HG02678 (cell line): ENCODE results near the gene STPG4.
"Not testable (repeated sequence)": the region's sequence is repeated elsewhere in the genome, so short reads cannot be mapped to it uniquely, and the experiment has no call there.

Experiments used
- ATAC-seq: cut with Tn5 transposase; IDR thresholded peaks from one replicate; pipeline ENCODE4 v1.9.1; 2021; ENCODE audit warnings: mild to moderate bottlenecking, moderate library complexity; ENCODE audit not compliant: unreplicated experiment

STPG4 gene

DNA sequence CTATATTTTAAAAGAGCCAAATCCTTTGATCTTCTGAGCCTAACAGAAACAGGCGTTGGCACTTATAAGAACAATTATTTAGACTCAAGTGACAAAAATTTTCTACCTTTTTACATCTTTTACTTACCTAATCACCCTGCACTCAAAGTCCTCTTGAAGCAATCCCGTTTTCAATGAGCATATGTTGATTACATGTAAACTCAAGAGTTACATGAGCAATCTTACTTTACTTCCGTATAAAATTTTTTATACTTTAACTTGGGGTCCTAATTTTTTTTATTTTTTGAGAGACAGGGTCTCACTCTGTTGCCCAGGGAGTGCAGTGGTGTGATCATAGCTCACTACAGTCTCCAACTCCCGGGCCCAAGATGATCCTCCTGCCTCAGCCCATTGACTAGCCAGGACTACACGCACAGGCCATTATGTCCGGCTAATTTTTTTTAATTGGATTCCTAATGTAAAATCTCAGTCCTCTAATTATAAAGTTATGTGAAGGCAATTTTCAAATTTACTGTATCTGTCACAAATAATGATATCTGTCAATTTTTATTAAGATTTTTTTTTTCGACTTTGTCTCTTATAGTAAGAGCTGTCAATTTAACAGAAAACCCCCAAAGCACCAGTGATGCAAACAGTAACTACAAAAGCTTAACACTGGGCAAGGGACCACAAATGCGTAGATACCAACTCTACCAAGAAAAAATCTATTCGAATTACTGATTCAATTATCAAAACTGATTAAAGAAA is 19.1 kb upstream of the STPG4 start:
- no peak for ATAC-seq

DNA sequence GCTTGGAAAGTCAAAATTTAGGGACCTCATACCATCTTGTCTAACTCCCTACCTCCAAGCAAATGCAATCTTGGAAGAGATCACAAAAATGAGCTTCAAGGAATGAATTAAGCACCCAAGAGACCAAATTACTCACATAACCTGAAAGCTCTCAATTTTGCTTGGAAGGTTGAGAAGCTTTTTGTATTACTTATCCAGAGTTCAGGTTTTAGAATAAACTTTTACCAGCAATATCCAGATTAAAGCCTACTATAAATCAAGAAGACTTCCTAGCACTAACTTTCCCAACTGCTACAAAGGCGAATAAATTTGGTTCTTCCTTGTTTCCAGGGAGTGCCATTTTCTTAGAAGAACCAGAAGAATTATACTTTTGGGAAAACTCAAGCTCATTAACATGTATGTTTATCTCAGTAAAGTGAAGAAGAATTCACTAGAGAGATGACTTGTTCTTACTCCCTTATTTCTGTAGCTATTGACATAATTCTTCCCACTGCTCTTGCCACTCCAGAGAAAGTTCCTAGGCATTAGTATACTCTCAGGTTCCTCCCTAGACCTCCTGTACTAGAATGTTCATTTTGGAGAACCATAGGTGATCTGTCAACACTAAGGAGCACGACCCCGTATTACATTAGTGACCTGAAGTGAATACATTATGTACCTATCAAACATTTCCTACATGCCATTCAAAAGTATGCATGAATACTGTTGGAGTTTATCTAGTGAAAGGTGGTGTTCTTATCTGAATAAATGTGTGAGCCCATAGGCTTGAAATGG is 18.0 kb upstream of the STPG4 start:
- ATAC-seq: no peak

DNA sequence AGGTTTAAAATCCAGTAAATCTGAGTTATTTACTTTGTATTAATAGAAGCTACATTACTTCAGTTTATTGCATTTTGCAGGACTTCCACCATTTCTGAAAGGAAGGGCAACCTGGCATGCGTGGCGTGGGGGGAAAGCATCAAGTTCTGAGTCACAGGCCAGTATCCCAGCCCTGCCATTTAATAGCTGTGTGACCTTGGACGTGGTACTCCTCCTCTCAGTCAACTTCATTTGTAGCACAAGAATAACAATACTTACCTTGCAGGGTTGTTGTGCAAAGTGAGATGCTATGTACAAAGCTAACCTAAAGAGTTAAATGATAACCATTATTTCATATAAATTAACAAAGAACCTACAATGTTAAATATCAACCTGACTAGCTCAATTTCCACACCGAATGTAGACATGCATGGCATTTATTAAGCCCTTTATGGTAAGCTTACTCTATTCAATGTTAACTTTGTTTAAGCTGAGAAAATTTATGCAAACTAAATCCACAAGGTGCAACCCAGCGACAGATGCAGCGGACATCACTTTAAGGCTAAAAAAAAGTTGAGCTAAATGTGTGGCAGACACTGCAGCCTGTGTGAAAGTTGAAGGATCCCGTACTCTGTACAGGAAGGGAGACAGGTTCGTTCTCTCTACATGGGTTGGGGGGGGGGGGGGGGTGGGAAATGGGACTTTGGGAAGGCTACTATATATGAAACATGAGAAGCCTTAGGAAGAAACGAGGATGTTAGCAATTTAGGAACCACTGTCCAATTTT is 17.2 kb upstream of the STPG4 start:
- ATAC-seq: no peak

DNA sequence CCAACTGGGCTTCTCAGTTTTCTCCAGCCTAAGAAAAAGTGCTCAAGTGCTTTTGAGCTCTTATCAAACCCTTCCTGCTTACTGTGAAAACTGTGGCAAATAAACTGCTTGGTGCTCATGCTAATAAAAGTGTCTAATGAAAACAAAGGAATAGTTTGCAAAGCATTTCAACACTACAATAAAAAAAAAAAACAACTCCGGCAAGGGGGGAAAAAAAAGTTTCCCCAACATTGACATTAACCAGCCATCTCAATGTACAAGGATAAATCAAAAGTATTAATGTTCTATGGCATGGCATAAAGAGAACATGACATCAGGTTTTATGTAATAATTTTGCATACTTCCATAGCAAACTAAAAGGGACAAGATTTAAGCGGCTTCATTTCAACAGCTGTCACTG is 14.7 kb upstream of the STPG4 start:
- no peak for ATAC-seq

DNA sequence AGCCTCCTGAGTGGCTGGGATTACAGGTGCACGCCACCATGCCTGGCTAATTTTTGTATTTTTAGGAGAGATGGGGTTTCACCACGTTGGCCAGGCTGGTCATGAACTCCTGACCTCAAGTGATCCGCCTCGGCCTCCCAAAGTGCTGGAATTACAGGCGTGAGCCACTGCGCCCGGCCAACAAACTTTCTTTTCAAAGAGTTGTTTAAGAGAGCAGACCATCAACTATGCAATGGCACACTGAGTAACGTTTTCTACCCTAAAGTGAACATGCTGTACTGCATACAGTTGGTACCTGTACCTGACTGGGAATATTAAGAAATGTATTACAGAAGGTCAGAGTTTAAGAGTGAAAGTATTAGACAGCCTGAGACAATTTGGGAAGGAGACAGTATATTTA is 13.8 kb upstream of the STPG4 start:
- not testable (repeated sequence) for ATAC-seq

DNA sequence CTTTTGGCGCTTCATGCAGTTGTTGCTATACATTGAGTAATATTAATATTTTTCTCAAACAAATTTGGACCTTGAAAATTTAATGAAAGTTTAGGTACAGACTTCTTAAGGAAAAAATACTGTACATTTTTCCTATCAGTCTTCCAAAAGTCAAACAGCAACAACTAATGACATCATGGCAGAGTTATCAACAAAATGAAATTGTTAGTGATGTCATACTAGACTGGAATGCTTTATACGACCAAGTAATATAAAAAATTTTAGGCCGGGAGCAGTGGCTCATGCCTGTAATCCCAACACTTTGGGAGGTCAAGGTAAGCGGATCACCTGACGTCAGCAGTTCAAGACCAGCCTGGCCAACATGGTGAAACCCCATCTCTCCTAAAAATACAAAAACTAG is 12.0 kb upstream of the STPG4 start:
- ATAC-seq: no peak

DNA sequence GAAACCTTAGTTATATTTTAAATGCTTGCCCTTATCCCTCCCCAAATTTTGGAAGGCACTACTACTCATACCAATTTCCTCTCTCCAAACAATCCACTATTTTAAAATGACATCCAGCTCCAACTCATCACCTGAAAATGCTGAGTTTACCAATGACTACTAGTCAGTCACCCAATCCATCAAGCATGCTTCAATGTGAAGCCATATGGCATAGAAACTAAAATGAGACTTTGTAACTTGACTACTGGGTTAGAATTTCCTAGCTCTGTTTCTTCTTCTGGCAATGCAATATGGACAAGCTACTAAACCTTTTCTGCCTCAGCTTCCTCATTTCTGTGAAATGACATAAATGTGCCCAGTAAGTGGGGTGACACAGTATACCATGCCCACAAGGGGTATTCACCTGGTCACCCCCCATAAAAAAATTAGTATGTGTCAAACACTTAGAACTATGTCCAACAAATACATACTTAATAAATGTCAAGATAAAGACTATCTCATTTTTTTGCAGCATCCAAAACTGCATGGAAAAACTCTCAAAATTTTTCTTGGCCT is 10.0 kb upstream of the STPG4 start:
- no peak for ATAC-seq

DNA sequence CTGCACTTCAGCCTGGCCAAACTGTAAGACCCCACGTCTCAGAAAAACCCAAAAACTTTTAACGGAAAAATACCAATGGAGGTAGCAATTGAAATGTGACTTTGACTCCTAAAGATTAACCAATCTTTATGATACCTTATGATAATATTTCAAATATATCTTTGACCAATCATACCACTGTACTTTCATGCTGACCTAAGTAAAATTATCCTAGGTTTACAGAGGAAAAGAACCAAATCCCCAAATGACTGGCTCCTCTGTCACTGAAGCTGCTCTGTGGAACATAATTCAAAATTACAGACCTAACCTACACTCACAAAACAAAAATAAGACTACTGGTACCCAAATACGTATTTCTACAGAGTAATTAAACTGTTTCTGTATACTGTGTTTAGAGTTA is 7.7 kb upstream of the STPG4 start:
- ATAC-seq: no peak

DNA sequence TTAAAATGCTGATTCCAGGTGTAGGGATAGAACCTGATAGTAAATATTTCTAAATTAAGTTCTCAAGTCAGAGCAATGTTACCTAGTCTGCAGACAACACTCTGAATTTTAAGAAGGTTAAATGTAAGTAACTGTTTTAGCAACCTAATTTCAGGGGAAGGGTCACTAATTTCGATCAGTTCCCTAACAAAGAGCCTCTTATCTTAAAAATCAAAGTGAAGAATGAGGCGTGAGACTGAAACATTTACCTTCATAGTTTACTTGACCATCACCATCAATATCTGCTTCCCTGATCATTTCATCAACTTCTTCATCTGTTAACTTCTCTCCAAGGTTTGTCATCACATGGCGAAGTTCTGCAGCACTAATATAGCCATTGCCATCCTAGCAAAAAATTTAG is 6.4 kb upstream of the STPG4 start:
- ATAC-seq: no peak

DNA sequence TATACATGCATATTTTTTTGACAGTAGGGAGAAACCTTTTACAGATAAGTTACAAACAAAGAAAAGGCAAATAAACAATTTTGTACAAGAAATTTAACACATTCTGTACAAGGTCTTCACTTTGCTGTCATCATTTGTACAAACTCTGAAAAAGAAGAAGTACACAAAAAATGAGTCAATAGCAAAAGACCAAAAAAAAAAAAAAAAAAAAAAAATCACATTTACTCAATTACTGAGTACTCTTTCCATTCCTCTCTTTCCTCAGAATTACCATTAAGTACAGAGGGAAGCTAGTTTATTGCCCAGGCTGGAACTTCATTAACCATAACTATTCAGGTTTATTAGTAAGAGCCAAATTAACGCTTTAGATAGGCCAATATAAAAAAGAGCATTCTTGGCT is 5.6 kb upstream of the STPG4 start:
- no peak for ATAC-seq

DNA sequence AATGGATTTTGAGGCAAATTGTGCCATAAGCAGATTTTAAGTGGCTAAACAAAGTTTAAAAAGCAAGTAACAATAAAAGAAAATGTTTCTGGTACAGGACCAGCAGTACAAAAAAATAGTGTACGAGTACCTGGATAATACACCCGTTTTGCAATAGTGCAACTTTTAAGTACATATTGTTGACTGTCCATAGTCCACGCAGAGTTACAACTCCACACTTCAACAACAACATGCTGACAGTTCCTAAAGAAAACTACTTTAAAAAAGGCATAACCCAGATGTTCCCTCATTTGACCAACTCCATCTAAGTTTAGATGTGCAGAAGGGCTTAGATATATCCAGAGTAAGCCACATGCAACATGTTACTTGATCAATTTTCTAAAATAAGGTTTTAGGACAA is 5.1 kb upstream of the STPG4 start:
- no peak for ATAC-seq

DNA sequence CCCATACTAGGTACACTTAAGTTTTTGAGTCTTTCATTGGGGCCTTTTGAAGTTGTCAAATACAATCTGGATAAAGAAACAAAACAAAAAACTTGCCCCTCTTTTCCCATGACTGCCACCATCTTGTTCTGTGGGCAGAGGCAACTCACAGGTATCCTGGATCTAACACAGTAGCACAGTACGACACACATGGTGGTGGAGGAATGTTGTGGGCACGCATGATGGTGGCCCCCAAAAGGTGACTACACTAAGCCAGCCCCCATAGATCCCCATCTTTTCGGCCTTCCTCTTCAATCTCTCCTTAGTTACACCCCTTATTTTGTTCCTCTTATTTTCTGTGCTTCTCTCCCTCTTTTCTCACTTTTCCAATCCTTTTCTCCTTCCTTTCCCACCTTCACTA is 4.5 kb upstream of the STPG4 start:
- ATAC-seq: no peak

DNA sequence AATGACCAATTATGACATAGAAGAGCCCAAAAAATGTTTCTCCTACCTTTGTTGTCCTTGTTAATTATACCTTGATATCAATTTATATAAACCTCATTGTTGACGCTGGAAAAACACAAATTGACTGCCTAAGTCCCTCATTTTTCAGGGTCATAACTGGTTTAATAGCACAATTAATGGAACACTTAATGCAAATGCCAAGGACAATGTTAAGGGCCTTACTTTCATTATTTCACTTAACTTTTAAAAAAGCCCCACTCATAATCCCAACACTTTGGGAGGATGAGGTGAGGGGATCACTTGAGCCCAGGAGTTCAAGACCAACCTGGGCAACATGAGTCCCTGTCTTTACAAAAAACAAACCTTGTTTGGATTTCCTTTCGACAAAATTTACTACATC is 3.5 kb upstream of the STPG4 start:
- no peak for ATAC-seq

DNA sequence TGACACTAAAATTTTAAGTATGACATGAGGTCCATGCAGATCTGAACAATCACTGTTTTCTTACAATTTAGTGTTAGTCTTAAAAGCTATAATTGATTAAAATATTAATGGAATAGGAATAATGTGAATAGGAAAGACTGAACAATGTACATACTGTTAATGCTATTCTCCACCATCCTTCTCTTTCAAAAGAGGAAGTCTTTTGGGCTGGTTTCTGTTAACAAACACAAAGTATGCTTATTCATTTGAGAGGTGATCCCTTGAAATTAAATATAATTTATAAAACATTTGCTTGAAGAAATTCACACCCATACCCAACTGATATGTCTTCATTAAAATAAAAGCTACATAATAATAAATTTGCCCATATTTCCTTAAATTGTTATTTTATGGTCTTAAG is 2.3 kb downstream of the STPG4 start:
- ATAC-seq: no peak

DNA sequence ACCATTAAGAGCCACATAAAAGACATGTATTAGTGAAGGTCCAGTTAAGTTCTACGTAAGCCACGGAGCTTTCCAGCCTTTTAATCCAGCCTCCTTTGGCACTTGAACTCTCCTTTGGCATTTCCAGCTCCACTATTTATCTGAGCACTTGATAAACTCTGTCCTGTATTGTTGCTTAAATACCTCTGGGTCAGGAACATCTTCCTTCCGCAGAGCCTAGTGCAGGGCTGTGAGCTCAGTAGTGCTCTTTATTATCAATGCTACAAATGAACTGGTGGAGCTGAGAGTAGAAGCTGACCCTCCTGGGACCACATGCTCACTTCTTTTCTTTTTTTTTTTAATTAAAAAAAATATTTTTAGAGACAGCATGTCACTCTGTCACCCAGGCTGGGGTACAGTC is 4.9 kb downstream of the STPG4 start:
- no peak for ATAC-seq

DNA sequence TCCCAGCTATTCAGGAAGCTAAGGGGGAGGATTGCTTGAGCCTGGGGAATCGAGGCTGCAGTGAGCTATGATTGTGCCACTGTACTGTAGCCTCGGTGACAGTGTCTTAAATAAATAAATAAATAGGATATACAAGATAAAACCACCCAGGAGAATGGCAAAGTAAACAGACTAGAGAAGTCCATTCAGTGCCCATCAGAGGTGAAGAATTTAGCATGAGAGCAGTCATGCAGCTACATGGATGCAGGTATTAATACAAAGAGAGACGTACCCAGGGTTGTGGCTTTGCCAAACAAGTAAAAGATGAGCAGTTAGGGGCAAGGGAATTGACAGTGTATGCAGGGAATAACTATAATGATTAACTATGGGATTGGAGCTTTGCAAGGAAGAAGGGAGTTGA is 8.1 kb downstream of the STPG4 start:
- ATAC-seq: no peak

DNA sequence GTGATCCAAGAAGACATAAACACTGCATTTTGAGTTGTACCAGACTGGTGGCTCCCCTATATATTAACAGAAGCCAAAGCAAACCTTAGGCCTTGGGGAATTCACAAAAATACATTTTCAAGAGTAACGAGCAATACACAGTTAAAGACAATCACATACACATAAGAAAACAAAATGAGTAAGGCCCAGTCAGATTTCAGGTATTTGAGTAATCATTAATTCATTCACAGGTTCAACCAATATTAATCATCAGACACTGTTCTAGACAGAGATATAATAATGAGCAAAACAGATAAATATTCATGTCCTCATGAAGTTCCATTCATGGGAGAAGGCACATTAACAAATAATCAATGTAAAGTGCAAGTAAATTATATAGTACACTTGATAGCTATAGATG is 9.6 kb downstream of the STPG4 start:
- no peak for ATAC-seq

DNA sequence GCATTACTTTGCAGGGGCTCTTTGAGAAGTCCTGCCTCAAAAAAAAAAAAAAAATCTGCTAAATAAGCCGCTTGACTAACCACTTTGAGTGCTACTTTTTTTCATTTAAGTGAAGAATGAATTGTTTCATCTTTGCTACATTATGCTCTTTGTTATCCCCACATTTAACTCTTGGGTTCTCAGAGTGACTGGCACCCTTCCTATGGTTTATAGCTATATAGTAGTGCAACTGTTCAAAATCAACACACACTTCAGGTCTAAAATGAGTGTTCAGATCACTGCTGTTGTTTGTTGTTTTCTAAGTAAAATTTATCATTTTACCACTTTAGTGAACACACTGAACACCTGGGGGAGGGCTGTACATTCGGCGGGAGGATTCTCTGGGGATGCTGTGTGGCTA is 13.6 kb downstream of the STPG4 start:
- no peak for ATAC-seq

DNA sequence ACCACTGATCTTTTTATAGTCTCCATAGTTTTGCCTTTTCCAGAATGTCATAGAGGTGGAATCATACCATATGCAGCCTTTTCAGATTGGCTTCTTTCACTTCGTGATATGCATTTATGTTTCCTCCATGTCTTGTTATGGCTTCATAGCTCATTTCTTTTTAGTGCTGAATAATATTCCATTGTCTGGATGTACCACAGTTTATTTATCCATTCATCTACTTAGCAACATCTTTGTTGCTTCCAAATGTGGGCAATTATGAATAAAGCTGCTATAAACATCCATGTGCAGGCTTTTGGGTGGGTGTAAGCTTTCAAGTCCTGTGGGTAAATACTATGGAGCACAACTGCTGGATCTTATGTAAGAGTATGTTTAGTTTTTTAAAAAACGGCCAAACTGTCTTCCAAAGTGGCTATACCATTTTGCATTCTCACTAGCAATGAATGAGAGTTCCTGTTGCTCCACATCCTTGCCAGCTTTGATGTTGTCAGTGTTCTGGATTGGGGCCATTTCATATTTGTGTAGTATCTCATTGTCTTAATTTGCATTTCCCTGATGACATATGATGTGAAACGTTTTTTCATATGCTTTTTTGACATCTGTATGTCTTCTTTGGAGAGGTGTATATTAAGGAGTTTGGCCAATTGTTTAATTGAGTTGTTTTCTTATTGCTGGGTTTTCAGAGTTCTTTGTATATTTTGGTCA is 20.6 kb downstream of the STPG4 start:
- ATAC-seq: no peak

DNA sequence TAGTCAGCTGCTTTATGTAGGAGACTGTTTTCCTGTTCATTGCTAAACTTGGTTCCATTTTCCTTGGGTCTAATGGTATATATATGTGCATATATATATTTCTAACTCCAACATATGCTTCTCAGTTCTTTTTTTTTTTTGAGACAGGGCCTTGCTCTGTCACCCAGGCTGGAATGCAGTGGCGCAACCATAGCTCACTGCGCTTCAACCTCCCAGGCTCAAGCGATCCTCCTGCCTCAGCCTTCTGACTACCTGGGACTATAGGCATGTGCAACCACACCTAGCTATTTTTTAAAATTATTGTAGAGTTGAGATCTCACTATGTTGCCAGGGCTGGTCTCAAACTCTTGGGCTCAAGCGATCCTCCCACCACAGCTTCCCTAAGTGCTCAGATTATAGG is 22.1 kb downstream of the STPG4 start:
- ATAC-seq: no peak

DNA sequence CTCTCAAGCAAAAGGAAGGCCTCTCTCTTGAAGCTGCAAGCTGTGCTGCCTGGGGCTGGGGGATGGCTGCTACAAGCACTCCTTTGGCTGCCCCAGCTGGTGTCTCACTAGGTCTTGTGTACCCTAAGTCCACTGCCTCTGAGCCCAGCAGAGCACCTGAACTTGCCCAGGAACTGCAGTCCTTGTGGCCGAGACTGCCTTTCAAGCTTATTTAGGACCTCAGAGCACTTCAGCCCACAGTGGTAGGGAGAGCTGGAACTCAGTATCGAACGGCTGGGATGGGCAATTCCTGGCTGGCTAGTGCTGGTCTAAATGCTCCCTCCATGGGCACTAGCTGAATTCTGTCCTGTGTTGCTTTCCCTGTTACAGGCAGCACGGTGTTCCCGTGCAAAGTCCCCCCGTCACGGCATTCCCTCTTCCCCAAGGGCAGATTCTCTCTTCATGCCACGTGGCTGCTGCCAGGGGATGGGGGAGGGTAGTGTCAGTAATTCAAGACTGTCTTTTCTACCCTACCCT is 25.9 kb downstream of the STPG4 start:
- no peak for ATAC-seq
